GM12891 (cell line): ENCODE results near the gene CCNA2.

Source experiments
- POLR2A ChIP-seq: IDR thresholded peaks from 2 replicates; pipeline ENCODE4 v1.6.1; 2011; ENCODE audit warnings: low read depth, low read length, control low read depth
- POLR2AphosphoS5 ChIP-seq: IDR thresholded peaks from 2 replicates; pipeline ENCODE4 v1.6.1; 2011; ENCODE audit warnings: low read depth, low read length, control low read depth
- TAF1 ChIP-seq: IDR thresholded peaks from 2 replicates; pipeline ENCODE4 v1.6.1; 2011; ENCODE audit warnings: low read depth, low read length, control low read depth

DNA sequence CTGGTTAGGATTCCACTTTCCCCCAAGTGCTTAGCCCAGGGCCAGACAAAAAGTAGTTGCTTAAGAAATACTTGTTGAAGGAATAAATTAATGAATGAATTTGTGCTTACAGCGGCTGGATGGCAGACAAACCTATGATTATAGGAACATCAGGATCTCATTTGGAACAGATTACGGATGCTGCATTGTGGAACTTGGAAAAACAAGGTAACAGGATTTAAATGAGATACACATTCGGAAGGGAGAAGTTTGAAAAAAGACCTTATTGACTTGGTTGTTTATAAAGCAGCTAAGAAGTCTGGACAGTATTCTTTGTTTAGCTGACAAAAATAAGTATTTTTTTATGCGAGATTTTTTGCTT lies 22.0 kb downstream of the CCNA2 start:
- TF ChIP-seq POLR2A (no peak), TAF1 (no peak), POLR2AphosphoS5 (no peak)
